Measurements from ENCODE around the gene TP53I13.
A peak's percentile ranks its signal among the peaks of the same experiment; 100 is the strongest.

TP53I13 gene

GRCh38 chr17:29588562-29589411 is 20.3 kb downstream of the TP53I13 start (continued):
- TF ChIP-seq ELK4 (IDR thresholded peaks at IDR 0.05; ENCODE audit: borderline replicate concordance, low read depth, low read length) (no peak), SP7 (tag by site-specific recombination; IDR thresholded peaks at IDR 0.05) (peak; percentile 35; the same call in 1 of the 2 replicates), ZNF280D (tag by site-specific recombination; IDR thresholded peaks at IDR 0.05) (no peak), TRIM28 (IDR thresholded peaks at IDR 0.05; ENCODE audit: borderline replicate concordance, low read length) (no peak), OVOL3 (tag by site-specific recombination; IDR thresholded peaks at IDR 0.05) (no peak), ZNF2 (tag by site-specific recombination; IDR thresholded peaks at IDR 0.05) (no peak), ZNF629 (tag by site-specific recombination; IDR thresholded peaks at IDR 0.05) (no peak), KLF8 (tag by site-specific recombination; IDR thresholded peaks at IDR 0.05) (peak; percentile 67), ZNF16 (tag by site-specific recombination; IDR thresholded peaks at IDR 0.05; ENCODE audit: low read depth) (no peak), ZBTB10 (tag by site-specific recombination; IDR thresholded peaks at IDR 0.05) (no peak), ZNF704 (tag by site-specific recombination; IDR thresholded peaks at IDR 0.05) (no peak), ZNF350 (tag by site-specific recombination; IDR thresholded peaks at IDR 0.05) (no peak), ZBTB8A (tag by site-specific recombination; IDR thresholded peaks at IDR 0.05) (peak; percentile 44), ZNF132 (tag by site-specific recombination; IDR thresholded peaks at IDR 0.05; ENCODE audit: borderline replicate concordance) (no peak), ZBTB11 (tag by site-specific recombination; conservative IDR thresholded peaks at IDR 0.05; ENCODE audit: low read depth) (peak; percentile 32; the same call in 1 of the 2 replicates), ZNF510 (tag by site-specific recombination; IDR thresholded peaks at IDR 0.05; ENCODE audit: insufficient replicate concordance) (no peak), ZNF830 (tag by site-specific recombination; IDR thresholded peaks at IDR 0.05; ENCODE audit: low read depth) (no peak), GLIS2 (tag by site-specific recombination; IDR thresholded peaks at IDR 0.05) (peak; percentile 92), ZBTB21 (tag by site-specific recombination; IDR thresholded peaks at IDR 0.05) (no peak), ZNF26 (tag by site-specific recombination; IDR thresholded peaks at IDR 0.05) (no peak), ZNF335 (tag by site-specific recombination; conservative IDR thresholded peaks at IDR 0.05) (peak; percentile 73; the same call in 1 of the 2 replicates), ZNF354C (tag by site-specific recombination; IDR thresholded peaks at IDR 0.05; ENCODE audit: borderline replicate concordance, low read depth) (no peak), SCRT1 (tag by site-specific recombination; IDR thresholded peaks at IDR 0.05; ENCODE audit: borderline replicate concordance) (no peak), ZNF529 (tag by site-specific recombination; IDR thresholded peaks at IDR 0.05; ENCODE audit: insufficient replicate concordance) (no peak)

All from HEK293 (cell line).